Upper lobe of right lung (tissue), 1 donor: ENCODE measurements around the gene RNF152. TPM values are rescaled to one million over a fixed set of nuclear protein-coding genes. Genes with fewer than 3 reads are reported as not detected.
"Not testable (repeated sequence)": the region's sequence is repeated elsewhere in the genome, so short reads cannot be mapped to it uniquely, and the experiment has no call there.

ENCODE experiments used
- ATAC-seq: fragments of 200-7000 bp; cut with Tn5 transposase; one replicate; pipeline ENCODE4 v1.9.1; 2020; ENCODE audit warnings: mild to moderate bottlenecking, moderate library complexity
- DNase-seq: peaks from one replicate; pipeline ENCODE4 v3.0.0-alpha.2; 2020
- H3K27ac ChIP-seq: fragments of 200-600 bp; one replicate; pipeline ENCODE4 v1.8.0; 2022
- H3K27me3 ChIP-seq: fragments of 200-600 bp; one replicate; pipeline ENCODE4 v1.8.0; 2022; ENCODE audit warnings: mild to moderate bottlenecking
- H3K36me3 ChIP-seq: fragments of 200-600 bp; one replicate; pipeline ENCODE4 v1.8.0; 2022
- H3K4me1 ChIP-seq: fragments of 200-600 bp; one replicate; pipeline ENCODE4 v1.8.0; 2022
- H3K4me3 ChIP-seq: fragments of 200-600 bp; one replicate; pipeline ENCODE4 v1.8.0; 2022; ENCODE audit warnings: mild to moderate bottlenecking
- H3K9me3 ChIP-seq: fragments of 200-600 bp; one replicate; pipeline ENCODE4 v1.8.0; 2022
- CTCF ChIP-seq: fragments of 200-600 bp; IDR thresholded peaks from one replicate; pipeline ENCODE4 v1.8.0; 2022; ENCODE audit warnings: antibody characterized with exemption
- intact Hi-C: fragments of 100-400 bp; cut with DNase I; formaldehyde crosslinking; loops from one replicate; pipeline ENCODE4 v1.11.0; 2022
- total RNA-seq: library from RNA; stranded (reverse); fragmentation: NEBNext Ultra II Directional; extraction: Animal tissue kit (Norgen Biotek cat#: 25700); gene quantifications from one replicate; pipeline ENCODE4 v1.2.1, GENCODE V29; 2021
- donor health status: DM: no; HTN: yes; CAD: no; lungs with severe emphysema.

RNF152 gene
- total RNA-seq, 1 donor from 2014 or later, result 21.2 TPM

GRCh38 chr18:61815885-61816470 lies 76.8 kb downstream of the RNF152 start:
- no peak for TF ChIP-seq CTCF
- Histone ChIP-seq H3K9me3 (no peaks in the 10 kb centered on the region), H3K27ac (no peak overlapping the region), H3K4me1 (no peaks in the 10 kb centered on the region), H3K36me3 (peaks cover 16% of the 10 kb centered on the region), H3K4me3 (no peak overlapping the region), H3K27me3 (no peaks in the 10 kb centered on the region)
- peak; percentile 27 for ATAC-seq
- DNase-seq, result no peak
- intact Hi-C loops, result no loop called here

GRCh38 chr18:61808286-61808685 lies 84.5 kb downstream of the RNF152 start:
- H3K4me3 ChIP-seq, result no peak overlapping the region
- no peak for DNase-seq
- H3K27ac ChIP-seq, result no peak overlapping the region
- no peaks in the 10 kb centered on the region for H3K27me3 ChIP-seq
- H3K9me3 ChIP-seq, result no peaks in the 10 kb centered on the region
- intact Hi-C loops, result no loop called here
- no peaks in the 10 kb centered on the region for H3K36me3 ChIP-seq
- ATAC-seq, result no peak
- TF ChIP-seq CTCF, result no peak
- no peaks in the 10 kb centered on the region for H3K4me1 ChIP-seq

GRCh38 chr18:61803393-61803792 lies 89.4 kb downstream of the RNF152 start:
- Histone ChIP-seq H3K27ac (no peak overlapping the region), H3K4me3 (no peak overlapping the region), H3K9me3 (no peaks in the 10 kb centered on the region), H3K4me1 (no peaks in the 10 kb centered on the region), H3K27me3 (no peaks in the 10 kb centered on the region), H3K36me3 (no peaks in the 10 kb centered on the region)
- ATAC-seq (no peak), DNase-seq (no peak)
- intact Hi-C loops, result no loop called here
- TF ChIP-seq CTCF, result no peak

- no peak for TF ChIP-seq CTCF
- no peak overlapping the region for H3K27ac ChIP-seq
- no peak for ATAC-seq
- no peaks in the 10 kb centered on the region for H3K27me3 ChIP-seq
- H3K36me3 ChIP-seq, result no peaks in the 10 kb centered on the region
- intact Hi-C loops, result no loop called here
- H3K9me3 ChIP-seq, result no peaks in the 10 kb centered on the region
- DNase-seq, result no peak
- H3K4me1 ChIP-seq, result no peaks in the 10 kb centered on the region
- no peak overlapping the region for H3K4me3 ChIP-seq
These were observed 94.9 kb downstream of the RNF152 start for GRCh38 chr18:61797696-61798590.

- DNase-seq, result no peak
- Histone ChIP-seq H3K9me3 (no peaks in the 10 kb centered on the region), H3K27me3 (no peaks in the 10 kb centered on the region), H3K4me1 (no peaks in the 10 kb centered on the region), H3K4me3 (no peak overlapping the region), H3K36me3 (no peaks in the 10 kb centered on the region), H3K27ac (no peak overlapping the region)
- TF ChIP-seq CTCF, result no peak
- ATAC-seq, result no peak
- intact Hi-C loops, result no loop called here
These were observed 101.8 kb downstream of the RNF152 start for GRCh38 chr18:61791031-61791430.

- H3K27ac ChIP-seq, ATAC-seq, DNase-seq, H3K4me1 ChIP-seq, H3K4me3 ChIP-seq, H3K9me3 ChIP-seq, H3K27me3 ChIP-seq, H3K36me3 ChIP-seq, intact Hi-C loops: not testable (repeated sequence)
These were observed 105.7 kb downstream of the RNF152 start for GRCh38 chr18:61787011-61787670.
